Chondrocyte (in vitro differentiated cells): ENCODE data around the gene SPON1. TPM values are rescaled to one million over a fixed set of nuclear protein-coding genes. Genes with fewer than 3 reads are reported as not detected.

ENCODE experiments used
- DNase-seq: peaks from one replicate; pipeline ENCODE4 v3.0.0; 2021; ENCODE audit warnings: mixed read lengths, low spot score
- H3K27ac Mint-ChIP-seq: one replicate; pipeline ENCODE4 v1.8.0; 2021; ENCODE audit warnings: mild to moderate bottlenecking, moderate library complexity, mixed read lengths; ENCODE audit not compliant: unreplicated experiment
- H3K27me3 Mint-ChIP-seq: 2 replicates; pipeline ENCODE4 v1.8.0; 2021; ENCODE audit warnings: low read depth, mixed read lengths
- H3K36me3 Mint-ChIP-seq: 2 replicates; pipeline ENCODE4 v1.8.0; 2021; ENCODE audit warnings: low read depth, mixed read lengths
- H3K4me1 Mint-ChIP-seq: 2 replicates; pipeline ENCODE4 v1.8.0; 2021; ENCODE audit warnings: low read depth, mild to moderate bottlenecking, mixed read lengths
- H3K4me3 Mint-ChIP-seq: one replicate; pipeline ENCODE4 v1.8.0; 2021; ENCODE audit warnings: mild to moderate bottlenecking, moderate library complexity, mixed read lengths; ENCODE audit not compliant: unreplicated experiment
- H3K9me3 Mint-ChIP-seq: 2 replicates; pipeline ENCODE4 v1.8.0; 2021; ENCODE audit warnings: low read depth, mixed read lengths
- CTCF ChIP-seq: fragments of 200-600 bp; sonication (generic); IDR thresholded peaks from 2 replicates; pipeline ENCODE4 v1.5.0; 2021; ENCODE audit warnings: antibody characterized with exemption, mild to moderate bottlenecking, moderate library complexity
- total RNA-seq: library from RNA; stranded (reverse); gene quantifications from 3 replicates; pipeline ENCODE4 v1.2.1, GENCODE V29; 2021

Gene SPON1
- total RNA-seq, 1 donor from 2014 or later = 0.10 TPM

GRCh38 chr11:14101388-14101787 lies 138.9 kb downstream of the SPON1 start:
- no peaks in the 10 kb centered on the region for H3K36me3 Mint-ChIP-seq
- H3K27me3 Mint-ChIP-seq = peaks cover 16% of the 10 kb centered on the region
- no peak overlapping the region for H3K4me3 Mint-ChIP-seq
- no peaks in the 10 kb centered on the region for H3K9me3 Mint-ChIP-seq
- TF ChIP-seq CTCF = no peak
- no peak overlapping the region for H3K27ac Mint-ChIP-seq
- no peak for DNase-seq
- no peaks in the 10 kb centered on the region for H3K4me1 Mint-ChIP-seq

- Mint-ChIP-seq H3K9me3 (no peaks in the 10 kb centered on the region), H3K4me3 (no peak overlapping the region), H3K4me1 (no peaks in the 10 kb centered on the region), H3K27me3 (peaks cover 18% of the 10 kb centered on the region), H3K27ac (no peak overlapping the region), H3K36me3 (no peaks in the 10 kb centered on the region)
- no peak for DNase-seq
- no peak for TF ChIP-seq CTCF
Observed at GRCh38 chr11:14102766-14103165, 140.2 kb downstream of the SPON1 start.

- H3K9me3 Mint-ChIP-seq = no peaks in the 10 kb centered on the region
- no peaks in the 10 kb centered on the region for H3K36me3 Mint-ChIP-seq
- H3K4me1 Mint-ChIP-seq = no peaks in the 10 kb centered on the region
- H3K4me3 Mint-ChIP-seq = no peak overlapping the region
- peaks cover 21% of the 10 kb centered on the region for H3K27me3 Mint-ChIP-seq
- no peak overlapping the region for H3K27ac Mint-ChIP-seq
- DNase-seq = no peak
- TF ChIP-seq CTCF = no peak
Observed at GRCh38 chr11:14105446-14105845, 142.9 kb downstream of the SPON1 start.

GRCh38 chr11:14106303-14107049 lies 144.0 kb downstream of the SPON1 start:
- Mint-ChIP-seq H3K9me3 (no peaks in the 10 kb centered on the region), H3K27me3 (peaks cover 20% of the 10 kb centered on the region), H3K4me3 (no peak overlapping the region), H3K36me3 (no peaks in the 10 kb centered on the region), H3K4me1 (no peaks in the 10 kb centered on the region), H3K27ac (no peak overlapping the region)
- no peak for DNase-seq
- TF ChIP-seq CTCF = no peak

- Mint-ChIP-seq H3K27ac (no peak overlapping the region), H3K4me3 (no peak overlapping the region), H3K36me3 (no peaks in the 10 kb centered on the region), H3K27me3 (peaks cover 22% of the 10 kb centered on the region), H3K4me1 (no peaks in the 10 kb centered on the region), H3K9me3 (no peaks in the 10 kb centered on the region)
- TF ChIP-seq CTCF = no peak
- no peak for DNase-seq
Observed at GRCh38 chr11:14107050-14107430, 144.5 kb downstream of the SPON1 start.
